ENCODE data around the gene PRKCD.

Gene PRKCD

DNA sequence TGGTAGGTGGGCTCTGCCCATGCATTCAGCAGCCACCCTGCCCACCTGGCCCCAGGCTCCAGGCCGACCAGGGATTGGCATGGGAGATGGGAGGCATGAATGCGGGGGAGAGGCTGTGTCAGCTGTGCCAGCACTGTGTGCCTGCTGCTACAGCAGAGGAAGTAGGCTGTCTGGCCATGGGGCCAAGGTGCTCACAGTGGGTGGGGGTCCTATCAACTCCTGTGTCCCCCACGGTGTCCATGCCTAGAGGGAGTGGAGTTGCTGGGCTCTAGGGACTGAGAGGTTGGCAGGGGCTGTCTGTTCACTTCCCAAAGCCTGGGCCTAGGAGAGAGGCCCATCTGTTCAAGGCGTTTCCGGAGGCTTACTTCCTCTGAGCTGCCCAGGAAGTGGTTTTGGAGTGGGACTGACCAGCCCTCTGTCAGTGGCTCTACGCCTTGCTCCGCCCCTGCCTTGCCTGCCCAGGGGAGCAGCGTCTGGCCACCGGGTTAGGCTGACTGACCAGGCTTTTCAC lies 5.8 kb downstream of the PRKCD start:
- in situ Hi-C loops (cut with HindIII; ENCODE audit: low pct_ligation_motif_present, low pct_unique_long_range_greater_than_20kb, low sequenced_read_pairs) = no loop called here
- DNase-seq = peak; percentile 59

DNA sequence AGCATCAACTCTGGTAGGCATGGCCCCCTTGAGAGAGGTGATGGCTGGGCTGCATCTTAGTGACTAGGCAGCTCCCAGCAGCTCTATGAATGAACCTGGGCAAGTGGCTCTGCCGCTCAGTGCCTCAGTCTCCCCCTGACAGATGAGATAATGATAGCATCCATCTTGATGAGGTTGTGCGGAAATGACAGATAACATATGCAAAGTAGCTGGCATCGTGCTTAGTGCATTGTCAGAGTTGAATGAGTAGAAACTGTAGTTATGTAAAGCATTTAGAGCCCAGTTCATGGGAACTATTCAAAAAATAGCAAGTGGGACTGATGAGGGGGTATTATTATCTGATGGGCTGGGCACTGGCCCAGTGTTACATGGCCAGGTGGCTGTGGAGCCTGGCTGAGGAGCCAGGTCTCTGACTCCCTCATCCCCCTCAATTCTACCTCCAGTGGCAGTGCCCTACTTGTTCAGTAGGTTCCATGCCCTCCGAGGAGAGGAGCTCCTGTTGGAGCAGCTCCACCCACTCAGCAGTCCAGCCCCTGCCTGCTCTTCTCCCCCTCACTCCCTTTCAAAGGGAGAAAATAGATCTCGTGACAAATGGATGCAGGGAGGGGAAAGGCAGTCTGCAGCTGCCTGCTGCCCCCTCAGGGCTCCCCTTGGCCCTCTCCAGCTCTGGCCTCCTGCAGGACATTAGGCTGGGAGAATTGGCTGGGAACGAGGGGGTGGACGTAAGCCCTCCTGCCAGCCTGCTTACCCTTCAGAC lies 6.6 kb downstream of the PRKCD start:
- no peak for DNase-seq
- in situ Hi-C loops (cut with HindIII; ENCODE audit: low pct_ligation_motif_present, low pct_unique_long_range_greater_than_20kb, low sequenced_read_pairs) = no loop called here

DNA sequence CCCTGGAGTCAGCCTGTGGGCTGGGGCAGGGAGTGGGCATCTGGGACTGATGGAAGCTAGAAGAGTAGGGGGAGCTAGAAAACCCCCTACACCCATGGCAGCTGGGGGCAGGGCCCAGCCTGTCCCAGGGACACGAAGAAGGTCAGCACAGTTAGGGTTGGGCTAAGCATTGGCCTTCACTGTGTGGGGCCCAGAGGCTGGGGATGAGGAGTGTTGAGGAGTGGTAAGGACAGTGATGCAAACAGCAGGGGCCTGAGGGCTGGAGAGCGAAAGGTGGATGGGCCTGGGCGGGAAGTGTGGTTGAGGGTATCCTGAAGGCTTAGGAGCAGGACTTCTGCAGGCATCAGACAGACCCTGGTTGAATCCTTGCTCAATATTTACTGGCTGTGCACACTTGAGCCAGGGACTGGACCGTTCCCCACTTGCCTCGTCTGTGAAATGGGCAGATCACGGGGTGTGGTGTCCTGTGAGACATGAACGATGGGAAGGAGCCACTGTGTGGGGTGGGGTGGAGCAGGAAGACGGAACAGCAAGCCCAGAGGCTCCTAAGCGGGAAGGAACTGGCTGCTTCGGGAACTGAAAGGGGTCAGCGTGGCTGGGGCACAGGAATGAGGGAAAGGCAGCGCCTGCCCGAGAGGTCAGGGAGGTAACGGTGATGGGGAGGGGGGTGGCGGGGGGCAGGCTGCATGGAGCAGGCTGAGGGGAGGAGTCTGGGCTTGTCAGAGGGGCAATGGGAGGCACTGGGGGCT lies 7.3 kb downstream of the PRKCD start:
- in situ Hi-C loops (cut with HindIII; ENCODE audit: low pct_ligation_motif_present, low pct_unique_long_range_greater_than_20kb, low sequenced_read_pairs) = no loop called here
- DNase-seq = no peak

DNA sequence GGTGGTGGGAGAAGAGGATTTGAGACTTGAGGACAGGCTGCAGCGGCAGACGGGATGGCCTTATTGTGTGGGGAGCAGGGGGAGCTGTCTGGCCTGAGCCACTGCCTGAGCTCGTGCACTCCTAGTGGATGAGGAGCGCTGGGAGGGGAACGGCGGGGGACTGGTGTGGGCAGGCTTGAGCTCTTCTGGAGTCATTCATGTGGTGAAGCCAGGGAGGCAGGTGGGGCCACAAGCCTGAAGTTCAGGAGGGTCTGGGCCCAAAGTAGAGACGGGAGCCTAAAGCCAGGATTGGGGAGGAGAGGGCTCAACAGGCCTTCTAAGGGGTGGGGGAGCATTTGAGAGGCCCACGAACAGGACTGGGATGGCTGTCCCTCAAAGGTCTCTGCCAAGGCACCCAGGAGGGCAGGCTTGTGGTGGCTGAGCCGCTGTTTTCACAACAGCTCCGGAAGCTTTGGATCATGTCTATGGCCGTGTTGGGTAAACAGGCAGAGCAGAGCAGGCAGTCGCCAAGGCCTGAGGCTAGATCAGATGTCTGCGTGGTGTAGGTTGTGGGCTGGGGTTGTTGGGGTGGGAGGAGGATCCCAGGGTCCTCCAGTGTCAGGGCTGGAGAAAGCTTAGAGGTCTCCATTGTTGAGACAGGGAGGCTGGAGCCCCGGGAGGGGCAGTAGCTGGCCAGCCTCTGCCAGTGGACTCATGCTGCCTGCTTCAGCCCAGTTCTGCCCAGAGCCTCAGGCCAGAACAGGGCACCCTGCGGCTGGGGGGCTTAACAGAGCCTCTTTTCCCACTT lies 8.2 kb downstream of the PRKCD start:
- DNase-seq = no peak
- in situ Hi-C loops (cut with HindIII; ENCODE audit: low pct_ligation_motif_present, low pct_unique_long_range_greater_than_20kb, low sequenced_read_pairs) = no loop called here

DNA sequence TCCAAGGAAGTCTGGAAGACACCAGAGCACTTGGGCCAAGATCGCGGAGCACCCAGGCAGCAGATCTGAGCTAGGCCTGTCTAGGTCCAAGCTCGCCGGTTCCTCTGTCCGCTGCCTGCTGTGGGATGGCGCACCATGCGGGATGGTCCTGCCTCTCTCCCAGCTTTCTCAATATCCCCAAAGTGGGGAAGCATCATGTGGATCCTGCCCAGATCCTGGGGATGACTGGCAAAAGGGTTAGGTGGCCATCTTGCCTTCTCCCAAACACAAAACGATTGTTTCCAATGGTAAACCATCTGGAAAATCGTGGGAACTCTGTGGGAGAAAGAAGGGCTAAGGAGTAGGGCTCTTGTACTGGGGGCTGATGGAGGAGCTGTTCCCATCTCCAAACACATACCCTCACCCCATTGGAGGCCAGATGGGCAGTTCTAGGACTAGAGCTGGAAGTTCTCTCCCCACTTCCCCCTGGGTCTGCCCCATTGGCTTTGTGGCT lies 8.9 kb downstream of the PRKCD start:
- in situ Hi-C loops (cut with HindIII; ENCODE audit: low pct_ligation_motif_present, low pct_unique_long_range_greater_than_20kb, low sequenced_read_pairs) = no loop called here
- no peak for DNase-seq

DNA sequence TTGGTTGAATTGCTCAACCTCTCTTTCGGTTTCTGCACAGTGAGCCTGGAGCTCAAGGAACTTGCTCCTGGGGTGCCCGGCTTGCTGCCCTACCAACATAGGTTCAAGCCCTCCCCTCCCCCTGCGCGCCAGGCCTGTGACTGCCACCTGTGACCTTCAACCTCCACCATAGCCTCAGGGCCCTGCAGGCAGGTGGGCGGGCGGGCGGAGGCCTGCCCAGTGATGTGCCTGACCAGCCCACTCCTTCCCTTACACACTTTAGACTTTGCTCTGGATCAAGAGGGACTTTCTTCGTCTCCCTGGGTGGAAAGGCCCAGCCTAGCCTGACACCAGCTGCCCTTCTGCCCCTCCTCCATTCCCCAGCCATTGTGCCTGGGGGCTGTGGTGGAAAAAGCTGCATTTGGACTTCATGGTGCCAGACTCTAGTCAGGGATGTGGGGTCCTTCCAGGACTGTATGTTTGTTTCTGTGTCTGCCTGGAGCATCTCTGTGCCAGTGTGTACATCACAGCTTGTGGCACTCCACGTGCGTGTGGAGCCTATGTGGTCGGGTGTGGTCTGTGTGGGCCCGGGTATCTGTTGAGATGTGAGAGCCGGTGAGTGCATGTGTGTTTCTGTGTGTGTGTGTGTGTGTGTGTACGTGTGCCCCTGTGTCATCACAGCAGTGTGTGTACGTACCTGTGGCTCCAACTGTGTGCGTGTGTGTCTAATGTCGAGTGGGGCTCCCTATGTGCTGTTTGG lies 9.5 kb downstream of the PRKCD start:
- in situ Hi-C loops (cut with HindIII; ENCODE audit: low pct_ligation_motif_present, low pct_unique_long_range_greater_than_20kb, low sequenced_read_pairs) = no loop called here
- DNase-seq = no peak

DNA sequence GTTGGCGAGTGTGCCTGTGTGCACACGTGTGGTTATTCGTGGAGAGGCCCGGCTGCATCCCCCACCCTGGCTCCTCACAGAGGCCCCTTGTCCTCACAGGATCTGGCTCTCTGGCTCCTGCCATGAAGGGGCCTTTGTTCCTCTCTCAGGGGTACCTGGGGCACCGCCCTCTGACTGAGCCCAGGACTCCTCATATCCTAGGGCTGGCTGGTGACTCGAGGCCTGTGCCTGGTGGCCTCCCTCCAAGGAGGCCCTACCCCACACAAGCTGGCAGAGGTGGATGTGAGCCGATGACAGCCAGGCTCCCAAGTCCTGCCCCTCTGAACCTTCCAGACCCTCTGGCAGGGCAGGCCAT lies 10.0 kb downstream of the PRKCD start:
- in situ Hi-C loops (cut with HindIII; ENCODE audit: low pct_ligation_motif_present, low pct_unique_long_range_greater_than_20kb, low sequenced_read_pairs) = no loop called here
- DNase-seq = no peak

DNA sequence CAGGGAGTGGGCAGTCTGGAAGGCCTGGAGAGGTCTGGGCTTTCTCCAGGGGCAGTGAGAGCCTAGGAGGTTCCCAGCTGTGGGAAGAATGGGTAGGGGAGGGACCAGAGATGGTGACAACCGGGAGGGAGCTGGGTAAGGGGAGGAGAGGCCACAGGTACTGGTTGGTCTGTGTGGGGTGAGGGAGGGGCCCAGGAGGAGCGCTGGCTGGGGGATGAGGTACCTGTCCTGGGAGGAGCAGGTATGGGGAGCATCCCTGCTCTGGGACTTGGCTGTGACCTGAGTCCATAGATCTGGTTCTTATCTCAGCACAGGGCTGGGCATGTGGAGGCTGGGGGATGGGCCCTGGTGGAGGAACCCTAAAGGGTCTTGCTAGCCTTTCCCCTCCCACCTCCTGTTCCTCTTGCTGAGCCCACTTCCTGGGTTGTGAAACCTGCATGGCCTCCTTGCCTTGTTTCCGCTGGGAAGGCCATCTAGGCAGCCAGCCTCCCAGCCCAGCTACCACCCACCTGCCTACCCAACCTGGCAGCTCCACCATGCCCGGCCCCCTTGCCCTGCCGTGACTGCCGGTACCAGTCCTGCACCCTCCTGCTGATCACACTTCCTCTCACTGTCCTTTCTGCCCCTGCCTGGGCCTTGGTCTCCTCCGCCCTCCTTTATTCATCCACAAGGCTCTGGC lies 11.0 kb downstream of the PRKCD start:
- DNase-seq = no peak
- in situ Hi-C loops (cut with HindIII; ENCODE audit: low pct_ligation_motif_present, low pct_unique_long_range_greater_than_20kb, low sequenced_read_pairs) = no loop called here

DNA sequence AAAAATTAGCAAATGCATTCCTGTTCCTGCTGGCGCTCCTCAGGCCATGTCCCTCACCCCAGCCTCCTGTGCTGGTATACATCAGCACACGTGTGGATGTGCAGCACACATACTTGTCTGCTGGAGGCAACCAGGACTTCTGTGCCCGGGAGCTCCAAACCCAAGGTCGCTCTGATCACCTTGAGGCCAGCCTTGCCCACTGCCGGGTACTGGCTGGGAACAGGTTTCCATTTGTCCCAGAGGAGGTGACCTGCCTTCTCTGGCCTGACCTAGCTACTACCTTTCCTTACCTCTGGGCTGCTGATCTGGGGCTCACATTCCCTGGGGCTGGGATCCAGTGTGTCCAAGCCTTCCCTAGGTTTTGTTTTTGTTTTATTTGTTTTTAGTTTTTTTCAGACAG lies 12.1 kb downstream of the PRKCD start:
- DNase-seq = no peak
- in situ Hi-C loops (cut with HindIII; ENCODE audit: low pct_ligation_motif_present, low pct_unique_long_range_greater_than_20kb, low sequenced_read_pairs) = no loop called here

DNA sequence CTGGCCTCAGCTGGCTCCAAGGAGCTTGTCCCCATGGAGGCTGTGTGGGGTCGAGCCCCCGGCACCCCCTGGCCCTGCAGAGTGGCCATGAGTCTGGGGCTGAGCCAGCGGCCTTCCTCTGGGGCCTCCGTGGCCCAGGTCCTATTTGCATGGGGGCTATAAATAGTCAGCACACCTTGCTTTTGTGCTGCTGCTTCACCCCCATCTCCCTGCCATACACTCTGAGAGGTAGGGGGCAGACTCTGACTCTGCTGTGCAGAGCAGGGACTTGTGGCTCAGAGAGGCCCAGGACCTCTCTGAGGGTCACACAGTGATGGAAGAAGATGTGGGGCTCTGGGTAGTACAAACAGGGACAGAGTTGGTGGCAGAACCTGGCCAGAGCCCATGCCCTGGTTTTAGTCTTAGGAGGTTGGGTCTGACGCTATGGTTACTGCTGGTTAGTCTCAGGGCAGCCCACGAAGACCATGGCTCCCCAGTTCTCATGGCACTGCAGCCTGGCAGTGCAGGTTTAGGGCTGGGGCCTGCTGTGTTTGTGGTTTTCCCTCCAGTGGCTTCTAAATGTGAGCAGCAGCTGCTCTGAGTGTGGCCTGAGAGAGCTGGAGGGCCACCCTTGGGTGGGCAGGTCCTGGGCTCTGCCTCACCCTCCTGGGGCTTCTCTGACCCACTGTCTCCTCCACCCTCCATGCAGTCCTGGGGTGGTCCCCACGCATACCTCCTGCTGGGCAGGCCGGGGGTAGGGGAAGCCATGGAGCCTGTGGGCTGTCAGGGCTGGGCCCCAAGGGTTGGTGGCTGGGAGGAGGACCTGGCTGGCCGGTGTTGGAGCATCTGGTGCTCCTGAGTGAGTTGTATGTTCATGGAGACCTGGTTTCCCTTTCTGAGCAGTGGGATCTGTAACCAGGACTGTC lies 13.6 kb downstream of the PRKCD start:
- in situ Hi-C loops (cut with HindIII; ENCODE audit: low pct_ligation_motif_present, low pct_unique_long_range_greater_than_20kb, low sequenced_read_pairs) = no loop called here
- no peak for DNase-seq

DNA sequence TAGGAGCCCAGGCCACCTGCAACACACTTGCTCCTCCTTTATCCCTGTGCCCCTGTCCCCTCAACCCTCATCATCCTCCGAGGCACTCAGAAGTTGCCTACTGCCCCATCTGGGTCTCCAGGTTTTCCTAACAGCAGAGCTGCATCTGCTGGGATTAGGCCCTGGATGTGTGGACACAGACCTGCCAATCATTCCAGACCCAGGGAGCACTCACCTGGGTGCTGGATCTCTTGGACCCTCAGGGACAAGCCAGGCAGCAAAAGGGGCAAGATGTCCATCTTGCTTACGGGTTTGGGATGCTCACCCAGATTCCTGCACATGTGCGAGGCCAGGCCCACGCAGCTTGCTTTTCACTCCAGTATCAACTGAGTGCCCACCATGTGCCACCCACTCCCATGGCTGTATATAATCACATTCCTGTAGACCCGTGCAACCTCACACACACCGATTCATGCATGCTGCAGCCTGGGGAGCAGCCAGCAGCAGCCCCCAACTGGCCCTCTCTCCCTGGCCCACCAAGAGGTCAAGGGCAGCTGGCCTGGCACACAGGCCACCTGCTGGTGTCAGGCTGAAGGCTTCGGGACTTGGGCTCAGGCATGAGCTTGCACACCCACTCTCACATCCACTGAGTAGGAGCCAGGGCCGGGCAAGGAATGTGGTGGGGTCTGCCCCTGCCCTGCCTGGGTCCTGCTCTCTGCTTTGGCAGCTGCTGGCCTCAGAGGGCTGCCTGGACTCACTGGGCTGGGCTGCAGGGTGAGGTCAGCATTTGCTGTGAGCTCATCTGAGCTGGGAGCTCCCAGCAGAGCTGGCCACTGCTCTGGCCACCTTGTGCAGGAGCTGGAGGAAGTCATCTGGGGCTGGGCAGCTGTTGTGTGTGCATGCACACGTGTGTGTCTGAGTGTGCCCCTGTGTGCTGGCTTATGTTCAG lies 14.9 kb downstream of the PRKCD start:
- no peak for DNase-seq
- in situ Hi-C loops (cut with HindIII; ENCODE audit: low pct_ligation_motif_present, low pct_unique_long_range_greater_than_20kb, low sequenced_read_pairs) = no loop called here

DNA sequence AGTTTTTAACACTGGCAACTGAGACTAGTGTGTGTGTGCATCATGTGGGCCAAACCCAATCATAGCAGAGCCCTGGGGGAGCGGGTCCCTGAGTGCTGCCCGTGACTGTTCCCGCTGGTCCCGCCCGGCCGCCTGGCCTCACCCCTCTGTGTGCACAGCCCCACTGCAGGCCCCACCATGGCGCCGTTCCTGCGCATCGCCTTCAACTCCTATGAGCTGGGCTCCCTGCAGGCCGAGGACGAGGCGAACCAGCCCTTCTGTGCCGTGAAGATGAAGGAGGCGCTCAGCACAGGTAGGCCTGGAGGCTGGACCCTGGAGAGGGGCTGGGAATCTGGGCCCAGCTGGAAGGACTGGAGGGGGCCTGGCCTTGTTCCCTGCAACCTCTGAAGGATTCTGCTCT lies 17.2 kb downstream of the PRKCD start:
- in situ Hi-C loops (cut with HindIII; ENCODE audit: low pct_ligation_motif_present, low pct_unique_long_range_greater_than_20kb, low sequenced_read_pairs) = no loop called here
- no peak for DNase-seq

DNA sequence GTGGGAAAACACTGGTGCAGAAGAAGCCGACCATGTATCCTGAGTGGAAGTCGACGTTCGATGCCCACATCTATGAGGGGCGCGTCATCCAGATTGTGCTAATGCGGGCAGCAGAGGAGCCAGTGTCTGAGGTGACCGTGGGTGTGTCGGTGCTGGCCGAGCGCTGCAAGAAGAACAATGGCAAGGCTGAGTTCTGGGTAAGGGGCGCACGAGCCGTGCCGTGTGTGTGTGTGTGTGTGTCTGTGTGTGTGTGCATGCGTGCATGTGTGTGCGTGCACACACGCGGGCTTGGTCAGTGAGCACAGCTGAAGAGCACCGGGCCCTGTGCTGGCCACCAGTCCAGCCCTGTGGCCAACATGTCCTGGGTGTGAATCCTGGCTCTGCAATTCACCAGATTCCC lies 18.6 kb downstream of the PRKCD start:
- no peak for DNase-seq
- in situ Hi-C loops (cut with HindIII; ENCODE audit: low pct_ligation_motif_present, low pct_unique_long_range_greater_than_20kb, low sequenced_read_pairs) = no loop called here

DNA sequence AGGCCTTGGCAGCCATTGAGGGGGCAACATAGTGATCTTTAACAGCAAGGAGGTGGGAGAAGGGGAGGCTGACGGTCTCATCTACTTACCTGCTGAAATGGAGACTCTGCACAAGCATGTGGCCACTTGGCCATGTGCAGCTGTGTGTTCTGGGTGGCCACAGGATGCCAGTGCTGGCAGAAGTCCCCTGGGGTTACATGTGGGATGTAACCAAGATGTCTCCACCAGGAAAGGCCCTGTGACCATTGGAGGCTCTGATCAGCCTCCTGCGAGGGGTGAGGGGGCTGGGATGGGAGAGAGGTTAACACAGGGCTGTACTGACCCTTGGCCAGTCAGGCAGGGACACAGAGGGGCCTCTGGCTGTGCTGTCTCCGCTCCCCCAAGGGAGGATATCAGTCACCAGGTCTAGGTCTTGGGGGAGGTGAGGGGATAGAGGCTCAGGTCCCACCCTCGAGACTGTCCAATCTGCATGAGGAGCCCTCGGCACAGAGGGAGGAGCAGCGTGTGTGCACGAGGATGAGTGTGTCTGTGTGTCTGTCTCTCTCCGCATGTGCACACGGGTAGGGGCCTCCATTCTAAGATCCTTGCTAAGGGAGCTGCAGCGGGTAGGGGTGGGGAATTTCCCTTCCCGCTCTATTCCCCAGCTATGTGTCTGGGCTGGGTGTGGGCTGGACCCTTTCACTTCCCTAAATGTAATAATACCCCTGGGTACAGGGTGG lies 19.5 kb downstream of the PRKCD start:
- in situ Hi-C loops (cut with HindIII; ENCODE audit: low pct_ligation_motif_present, low pct_unique_long_range_greater_than_20kb, low sequenced_read_pairs) = no loop called here
- no peak for DNase-seq

DNA sequence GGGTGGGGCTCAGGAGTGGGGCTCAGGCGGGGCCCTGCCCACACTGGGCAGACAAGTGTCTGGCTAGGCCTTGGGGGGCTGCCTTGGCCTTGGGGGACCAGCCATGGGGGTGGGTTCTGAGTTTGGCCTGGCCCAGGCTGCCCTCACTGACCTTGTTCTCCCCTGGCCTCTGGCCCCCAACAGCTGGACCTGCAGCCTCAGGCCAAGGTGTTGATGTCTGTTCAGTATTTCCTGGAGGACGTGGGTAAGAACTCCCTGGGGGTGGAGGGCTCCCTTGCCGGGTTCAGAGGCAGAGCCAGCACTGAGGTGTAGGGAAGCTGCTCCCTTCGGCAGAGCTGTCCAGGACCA lies 20.0 kb downstream of the PRKCD start:
- DNase-seq = no peak
- in situ Hi-C loops (cut with HindIII; ENCODE audit: low pct_ligation_motif_present, low pct_unique_long_range_greater_than_20kb, low sequenced_read_pairs) = no loop called here

DNA sequence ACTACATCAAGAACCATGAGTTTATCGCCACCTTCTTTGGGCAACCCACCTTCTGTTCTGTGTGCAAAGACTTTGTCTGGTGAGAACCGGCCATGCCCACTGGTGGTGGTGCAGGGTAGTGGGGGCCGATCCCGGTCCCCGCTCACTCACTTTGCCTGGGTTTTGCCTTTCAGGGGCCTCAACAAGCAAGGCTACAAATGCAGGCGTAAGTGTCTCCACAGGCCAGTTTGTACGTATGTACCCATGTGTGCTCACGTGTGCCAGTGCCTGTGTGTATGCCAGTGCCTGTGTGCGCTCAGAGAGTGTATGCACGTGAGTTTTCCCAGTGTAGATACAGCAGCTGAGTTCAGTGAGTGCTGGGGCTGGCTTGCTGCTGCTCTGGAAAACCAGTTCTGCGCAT lies 20.5 kb downstream of the PRKCD start:
- in situ Hi-C loops (cut with HindIII; ENCODE audit: low pct_ligation_motif_present, low pct_unique_long_range_greater_than_20kb, low sequenced_read_pairs) = no loop called here
- DNase-seq = no peak

Data from ACHN (cell line).